Nephron progenitor cell (in vitro differentiated cells): ENCODE measurements around the gene TNIP2.

Source experiments
- DNase-seq: peaks from one replicate; pipeline ENCODE4 v3.0.0; 2021
- H3K27ac Mint-ChIP-seq: 2 replicates; pipeline ENCODE4 v1.8.0; 2021; ENCODE audit warnings: mild to moderate bottlenecking, moderate library complexity, mixed read lengths
- H3K27me3 Mint-ChIP-seq: 2 replicates; pipeline ENCODE4 v1.8.0; 2021; ENCODE audit warnings: mild to moderate bottlenecking, low read depth, mixed read lengths; ENCODE audit not compliant: poor library complexity
- H3K36me3 Mint-ChIP-seq: 2 replicates; pipeline ENCODE4 v1.8.0; 2021; ENCODE audit warnings: low read depth, mixed read lengths
- H3K4me1 Mint-ChIP-seq: 2 replicates; pipeline ENCODE4 v1.8.0; 2021; ENCODE audit warnings: mixed read lengths
- H3K4me3 Mint-ChIP-seq: 2 replicates; pipeline ENCODE4 v1.8.0; 2021; ENCODE audit warnings: mild to moderate bottlenecking, moderate library complexity, mixed read lengths
- H3K9me3 Mint-ChIP-seq: 2 replicates; pipeline ENCODE4 v1.8.0; 2021; ENCODE audit warnings: mild to moderate bottlenecking, moderate library complexity, mixed read lengths
- TF ChIP-seq, protein P1 (sequence below): fragments of 200-600 bp; sonication (generic); IDR thresholded peaks from 2 replicates; pipeline ENCODE4 v1.5.0; 2021; ENCODE audit warnings: antibody characterized with exemption

TNIP2 gene

DNA sequence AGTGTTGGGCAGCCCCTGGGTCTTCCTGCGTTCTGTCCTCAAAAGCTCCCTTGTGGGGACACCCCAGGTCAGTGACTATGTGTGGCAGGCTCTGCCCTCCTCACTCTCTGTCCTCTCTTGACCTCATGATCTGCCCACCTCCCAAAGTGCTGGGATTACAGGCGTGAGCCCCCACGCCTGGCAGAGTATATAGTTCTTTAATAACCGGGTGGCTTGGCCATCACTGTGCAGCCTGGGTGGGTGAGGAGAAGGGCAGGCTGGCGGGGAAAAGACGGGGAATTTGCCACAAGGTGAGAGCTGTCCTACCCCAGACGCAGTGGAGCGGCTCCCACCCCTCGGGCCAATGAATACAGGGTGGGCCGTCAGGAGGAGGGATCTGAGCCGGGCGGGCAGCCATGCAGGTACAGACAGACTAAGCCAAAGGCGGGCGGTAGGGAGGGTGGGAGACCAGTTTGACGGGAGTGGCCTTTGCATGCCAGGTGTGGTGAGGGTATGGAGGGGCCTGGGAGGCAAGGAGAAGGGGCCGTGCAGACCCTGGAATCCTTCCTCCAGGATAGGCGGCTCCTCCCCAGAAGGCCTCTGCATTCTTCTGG, 39.3 kb upstream of the TNIP2 start:
- no peak overlapping the region for H3K4me3 Mint-ChIP-seq
- H3K27me3 Mint-ChIP-seq = peaks cover 15% of the 10 kb centered on the region
- peaks cover 57% of the 10 kb centered on the region for H3K4me1 Mint-ChIP-seq
- no peak for DNase-seq
- no peaks in the 10 kb centered on the region for H3K36me3 Mint-ChIP-seq
- TF ChIP-seq, protein P1, sequence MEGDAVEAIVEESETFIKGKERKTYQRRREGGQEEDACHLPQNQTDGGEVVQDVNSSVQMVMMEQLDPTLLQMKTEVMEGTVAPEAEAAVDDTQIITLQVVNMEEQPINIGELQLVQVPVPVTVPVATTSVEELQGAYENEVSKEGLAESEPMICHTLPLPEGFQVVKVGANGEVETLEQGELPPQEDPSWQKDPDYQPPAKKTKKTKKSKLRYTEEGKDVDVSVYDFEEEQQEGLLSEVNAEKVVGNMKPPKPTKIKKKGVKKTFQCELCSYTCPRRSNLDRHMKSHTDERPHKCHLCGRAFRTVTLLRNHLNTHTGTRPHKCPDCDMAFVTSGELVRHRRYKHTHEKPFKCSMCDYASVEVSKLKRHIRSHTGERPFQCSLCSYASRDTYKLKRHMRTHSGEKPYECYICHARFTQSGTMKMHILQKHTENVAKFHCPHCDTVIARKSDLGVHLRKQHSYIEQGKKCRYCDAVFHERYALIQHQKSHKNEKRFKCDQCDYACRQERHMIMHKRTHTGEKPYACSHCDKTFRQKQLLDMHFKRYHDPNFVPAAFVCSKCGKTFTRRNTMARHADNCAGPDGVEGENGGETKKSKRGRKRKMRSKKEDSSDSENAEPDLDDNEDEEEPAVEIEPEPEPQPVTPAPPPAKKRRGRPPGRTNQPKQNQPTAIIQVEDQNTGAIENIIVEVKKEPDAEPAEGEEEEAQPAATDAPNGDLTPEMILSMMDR = no peak
- H3K27ac Mint-ChIP-seq = no peak overlapping the region
- H3K9me3 Mint-ChIP-seq = no peaks in the 10 kb centered on the region

DNA sequence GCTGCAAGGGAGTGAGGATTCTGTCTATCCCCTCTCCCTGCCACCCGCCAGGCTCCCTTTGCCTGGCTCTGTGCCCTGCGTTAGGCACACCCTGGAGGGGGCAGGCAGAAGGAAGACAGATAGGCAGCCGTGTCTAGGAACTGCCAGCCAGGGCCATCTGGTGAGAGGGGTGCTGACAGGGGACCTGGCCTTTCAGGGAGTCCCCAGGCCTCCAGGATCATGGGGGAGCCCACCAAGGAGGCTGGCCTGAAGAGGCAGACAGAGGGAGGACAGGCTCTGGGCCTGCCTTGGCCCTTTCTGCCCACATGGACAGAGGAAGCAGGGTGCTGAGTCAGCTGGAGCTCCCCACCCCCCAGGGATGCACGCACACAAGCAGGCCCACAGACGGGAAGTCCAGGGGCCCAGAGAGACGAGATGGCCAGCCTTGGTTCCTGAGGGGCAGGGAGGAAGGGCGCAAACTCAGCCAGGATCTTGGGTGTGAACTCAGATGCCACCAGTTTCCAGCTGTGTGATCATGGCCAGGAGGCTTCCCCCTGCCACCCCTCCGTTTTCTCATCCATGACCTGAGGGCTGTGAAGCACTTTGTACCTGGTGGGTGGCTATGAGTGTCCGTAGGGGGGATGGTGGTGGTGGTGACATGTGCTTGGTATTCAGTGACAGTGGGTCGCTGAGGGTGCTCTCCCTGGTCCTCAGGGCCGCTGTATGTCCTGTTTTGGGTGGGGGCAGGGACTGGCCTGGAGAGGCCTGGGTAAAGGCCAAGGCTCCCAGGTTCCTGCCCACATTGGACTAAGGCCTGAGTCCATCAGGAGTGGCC, 38.6 kb upstream of the TNIP2 start:
- peak overlapping the region; percentile 77 for H3K4me3 Mint-ChIP-seq
- H3K36me3 Mint-ChIP-seq = no peaks in the 10 kb centered on the region
- H3K27ac Mint-ChIP-seq = no peak overlapping the region
- peaks cover 53% of the 10 kb centered on the region for H3K4me1 Mint-ChIP-seq
- H3K27me3 Mint-ChIP-seq = peaks cover 15% of the 10 kb centered on the region
- H3K9me3 Mint-ChIP-seq = no peaks in the 10 kb centered on the region
- DNase-seq = no peak
- TF ChIP-seq, protein P1 = no peak

DNA sequence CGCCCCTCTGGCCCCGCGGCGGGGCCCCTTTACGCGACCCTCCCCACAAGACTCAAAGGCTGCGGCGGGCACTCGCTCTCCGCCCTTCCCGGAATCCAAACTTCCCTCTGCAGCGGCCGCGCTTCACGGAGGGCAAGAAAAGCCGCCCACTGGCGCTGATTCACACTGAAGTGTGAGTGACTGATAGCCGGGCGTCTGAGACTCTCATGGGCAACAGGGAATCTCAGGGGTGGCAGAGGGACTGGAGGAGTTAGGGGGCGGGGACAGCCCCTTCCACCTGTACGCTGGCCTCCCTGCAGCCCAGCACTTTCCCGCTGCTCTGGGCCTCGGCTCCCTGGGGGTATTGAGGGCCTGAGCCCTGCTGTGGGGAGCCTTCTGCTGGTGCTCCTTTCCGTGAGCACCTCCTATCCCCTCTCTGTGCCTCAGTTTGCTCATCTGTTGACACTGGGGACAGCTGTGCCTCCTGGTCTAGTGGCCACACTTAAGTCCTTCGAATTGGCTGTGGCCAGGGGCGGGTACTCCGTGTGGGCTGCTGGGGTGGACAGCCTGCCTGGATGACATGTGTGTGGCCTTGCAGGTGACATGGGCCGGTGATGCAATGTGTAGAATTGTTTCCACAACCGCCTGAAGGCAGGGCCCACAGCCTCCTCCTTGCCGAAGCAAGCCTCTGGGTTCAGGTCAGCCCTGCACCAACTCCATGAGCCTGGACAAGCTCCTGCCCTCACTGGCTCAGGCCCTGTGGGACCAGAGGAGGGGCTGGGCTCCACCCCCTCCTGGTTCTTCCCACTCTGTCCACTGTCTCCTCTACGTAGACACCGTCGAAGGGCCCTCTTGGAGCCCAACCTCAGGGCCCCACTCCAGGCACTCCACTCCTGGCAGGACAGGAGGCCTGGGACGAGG, 37.7 kb upstream of the TNIP2 start:
- Mint-ChIP-seq H3K27me3 (peaks cover 15% of the 10 kb centered on the region), H3K4me3 (peak overlapping the region; percentile 77), H3K36me3 (no peaks in the 10 kb centered on the region), H3K4me1 (peaks cover 53% of the 10 kb centered on the region), H3K9me3 (no peaks in the 10 kb centered on the region), H3K27ac (no peak overlapping the region)
- TF ChIP-seq, protein P1 = no peak
- no peak for DNase-seq

DNA sequence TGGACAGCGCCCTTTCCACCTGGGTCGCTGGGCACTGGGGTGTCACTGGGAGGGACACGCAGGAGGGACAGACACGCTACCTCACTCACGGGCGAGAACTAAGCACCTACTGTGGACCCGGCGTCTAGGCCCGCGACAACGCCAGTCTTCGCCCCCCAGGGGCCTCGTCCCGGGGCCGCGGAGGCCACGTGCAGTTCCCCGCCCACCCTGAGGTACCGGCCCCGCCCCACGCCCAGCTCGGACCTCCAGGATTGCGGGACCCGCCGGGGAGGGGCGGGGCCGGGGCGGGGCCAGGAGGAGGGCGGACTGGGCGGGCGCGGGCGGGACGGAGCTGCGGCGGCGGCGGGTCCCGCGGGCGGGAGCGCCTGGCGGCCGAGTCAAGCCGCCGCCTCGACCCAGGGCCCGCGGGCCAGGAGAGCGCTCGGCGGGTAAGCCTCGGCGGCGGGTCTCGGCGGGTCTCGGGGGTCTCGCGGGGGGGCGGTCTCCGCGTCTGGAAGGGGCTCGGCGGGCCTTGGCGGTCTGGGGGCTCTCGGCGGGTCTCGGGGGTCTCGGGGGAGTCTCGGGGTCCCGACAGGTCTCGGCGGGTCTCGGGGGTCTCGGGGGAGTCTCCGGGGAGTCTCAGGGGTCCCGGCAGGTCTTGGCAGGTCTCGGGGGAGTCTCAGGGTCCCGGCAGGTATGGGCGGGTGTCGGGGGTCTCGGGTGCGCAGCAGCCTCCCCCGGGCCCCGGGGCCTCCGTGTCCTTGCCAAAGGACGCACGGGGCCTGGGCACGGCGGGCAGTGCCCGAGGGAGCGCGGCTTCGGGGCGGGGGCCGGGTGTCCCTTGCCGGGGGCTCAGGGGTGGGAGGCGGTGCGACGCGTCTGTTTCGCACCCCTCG, 36.8 kb upstream of the TNIP2 start, which contains the start of gene SH3BP2:
SH3BP2 (plus strand) TSS at position 375 of the 875 bp plus-strand sequence. CDS start 27,533 bp downstream, outside the sequence.
- H3K27ac Mint-ChIP-seq = no peak within 1 kb of the TSS
- peak; percentile 90 for DNase-seq
- H3K4me1 Mint-ChIP-seq = peaks cover 44% of the 10 kb centered on the region
- TF ChIP-seq, protein P1 = no peak
- no peaks in the 10 kb centered on the region for H3K36me3 Mint-ChIP-seq
- H3K9me3 Mint-ChIP-seq = no peaks in the 10 kb centered on the region
- peaks cover 15% of the 10 kb centered on the region for H3K27me3 Mint-ChIP-seq
- H3K4me3 Mint-ChIP-seq = peak within 1 kb of the TSS; percentile 77

DNA sequence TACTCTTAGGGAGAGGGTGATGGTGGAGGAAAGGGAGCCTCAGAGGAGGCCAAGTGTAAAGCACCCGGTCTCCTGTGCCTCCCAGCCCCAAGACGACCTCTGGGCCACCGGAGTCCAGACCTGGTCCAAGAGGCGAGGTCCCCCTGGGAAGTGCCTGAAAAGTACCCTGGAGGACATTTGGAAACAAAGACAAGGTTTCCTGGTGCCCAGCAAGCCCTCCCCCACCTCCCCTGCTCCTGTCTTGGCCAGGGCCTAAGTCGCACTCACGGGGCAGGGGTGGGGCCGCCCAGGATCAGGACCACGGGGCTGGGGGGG, 36.2 kb upstream of the TNIP2 start:
- no peaks in the 10 kb centered on the region for H3K36me3 Mint-ChIP-seq
- no peaks in the 10 kb centered on the region for H3K9me3 Mint-ChIP-seq
- TF ChIP-seq, protein P1 = no peak
- DNase-seq = no peak
- peaks cover 15% of the 10 kb centered on the region for H3K27me3 Mint-ChIP-seq
- H3K4me1 Mint-ChIP-seq = peaks cover 44% of the 10 kb centered on the region
- no peak overlapping the region for H3K4me3 Mint-ChIP-seq
- H3K27ac Mint-ChIP-seq = no peak overlapping the region
